Omental fat pad (tissue), 4 donors: Measurements from ENCODE around the gene PIANP. TPM values are rescaled to one million over a fixed set of nuclear protein-coding genes. Genes with fewer than 3 reads are reported as not detected.
A peak's percentile ranks its signal among the peaks of the same experiment; 100 is the strongest.

Experiments
- ATAC-seq: fragments of 150-250 bp; one replicate; pipeline ENCODE4 v1.9.1; 2016; ENCODE audit warnings: mild to moderate bottlenecking, moderate library complexity; ENCODE audit not compliant: low FRiP score
- DNase-seq: peaks from one replicate; pipeline ENCODE4 v3.0.0-alpha.2; 2019; ENCODE audit warnings: low spot score
- CTCF ChIP-seq, 3 donors: fragments of 450-650 bp; IDR thresholded peaks; one replicate each; pipeline ENCODE4 v1.5.1; 2016 to 2017; ENCODE audit warnings: antibody characterized with exemption in 3 of 3, mild to moderate bottlenecking in 3 of 3, moderate library complexity in 2 of 3
- total RNA-seq, 4 donors: library from RNA; depleted of rRNA; stranded (reverse); fragments of >200 nt; gene quantifications; one replicate each; pipeline ENCODE4 v1.1.0, GENCODE V29; 2016

Gene PIANP
- total RNA-seq, 4 donors from 2014 or later = not detected

DNA sequence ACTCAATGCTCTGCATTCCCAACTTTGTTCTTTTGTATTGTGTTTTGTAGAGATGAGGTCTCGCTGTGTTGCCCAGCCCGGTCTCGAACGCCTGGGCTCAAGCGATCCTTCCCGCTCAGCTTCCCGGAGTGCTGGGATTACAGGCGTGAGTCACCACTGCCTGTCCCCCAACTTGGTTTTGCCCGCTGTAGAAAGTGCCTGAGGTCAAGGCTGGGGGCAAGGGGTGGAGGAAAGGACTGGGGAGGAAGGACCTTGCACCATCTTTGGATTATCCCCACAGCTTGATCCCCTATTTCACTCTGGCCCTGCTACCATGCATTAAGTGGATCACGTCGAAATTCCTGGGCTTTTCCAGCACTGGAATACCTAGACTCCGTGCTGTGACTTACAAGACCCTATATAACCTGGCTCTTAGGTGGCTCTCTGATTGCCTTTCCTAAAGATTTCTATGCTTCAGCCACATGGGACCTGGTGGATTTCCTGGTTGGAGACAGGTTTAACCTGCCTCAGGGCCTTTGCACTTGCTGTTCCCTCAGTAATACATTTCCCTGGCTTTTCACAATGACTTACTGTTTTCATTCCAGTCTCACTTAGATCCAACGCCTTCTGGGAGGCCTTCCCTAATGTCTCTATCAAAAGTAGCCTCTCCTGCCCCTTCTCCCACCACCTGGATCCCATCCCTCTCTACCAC lies 608 bp upstream of the PIANP start:
- no peak for TF ChIP-seq CTCF (IDR thresholded peaks at IDR 0.05)
- DNase-seq (no peak), ATAC-seq (peak; percentile 18)

DNA sequence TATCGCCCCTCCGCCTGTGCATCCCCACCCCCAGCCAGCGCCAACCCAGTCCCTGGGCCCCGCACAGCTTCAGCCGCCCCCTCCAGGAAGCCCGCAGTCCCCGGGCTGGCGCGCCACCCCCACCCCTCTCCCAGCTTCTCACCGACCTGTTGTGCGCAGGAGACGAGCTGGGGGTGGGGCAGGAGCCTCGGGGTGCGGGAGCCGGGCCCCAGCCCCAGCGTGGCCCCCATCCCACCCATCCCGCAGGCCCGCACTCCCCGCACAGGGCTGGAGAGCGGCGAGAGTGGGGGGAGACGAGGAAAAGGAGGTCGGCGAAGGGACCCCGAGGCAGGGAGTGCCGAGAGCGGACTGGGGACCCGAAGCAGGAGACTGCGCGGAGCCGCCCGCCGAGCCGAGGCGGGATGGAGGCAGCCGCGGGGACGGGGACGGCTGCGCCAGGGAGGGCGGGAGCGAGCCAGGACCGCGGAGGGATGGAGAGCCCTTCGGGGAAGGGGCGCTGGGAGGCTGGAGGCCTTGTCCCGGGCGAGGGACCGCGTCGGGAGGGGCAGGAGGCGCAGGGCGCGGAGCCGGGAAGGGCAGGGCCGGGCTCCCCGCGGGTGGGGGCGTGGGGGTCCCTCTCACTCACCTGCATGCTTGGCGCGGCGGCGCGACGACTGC lies 498 bp downstream of the PIANP start:
- DNase-seq (no peak), ATAC-seq (peak; percentile 24)
- TF ChIP-seq CTCF (IDR thresholded peaks at IDR 0.05) = no peak

DNA sequence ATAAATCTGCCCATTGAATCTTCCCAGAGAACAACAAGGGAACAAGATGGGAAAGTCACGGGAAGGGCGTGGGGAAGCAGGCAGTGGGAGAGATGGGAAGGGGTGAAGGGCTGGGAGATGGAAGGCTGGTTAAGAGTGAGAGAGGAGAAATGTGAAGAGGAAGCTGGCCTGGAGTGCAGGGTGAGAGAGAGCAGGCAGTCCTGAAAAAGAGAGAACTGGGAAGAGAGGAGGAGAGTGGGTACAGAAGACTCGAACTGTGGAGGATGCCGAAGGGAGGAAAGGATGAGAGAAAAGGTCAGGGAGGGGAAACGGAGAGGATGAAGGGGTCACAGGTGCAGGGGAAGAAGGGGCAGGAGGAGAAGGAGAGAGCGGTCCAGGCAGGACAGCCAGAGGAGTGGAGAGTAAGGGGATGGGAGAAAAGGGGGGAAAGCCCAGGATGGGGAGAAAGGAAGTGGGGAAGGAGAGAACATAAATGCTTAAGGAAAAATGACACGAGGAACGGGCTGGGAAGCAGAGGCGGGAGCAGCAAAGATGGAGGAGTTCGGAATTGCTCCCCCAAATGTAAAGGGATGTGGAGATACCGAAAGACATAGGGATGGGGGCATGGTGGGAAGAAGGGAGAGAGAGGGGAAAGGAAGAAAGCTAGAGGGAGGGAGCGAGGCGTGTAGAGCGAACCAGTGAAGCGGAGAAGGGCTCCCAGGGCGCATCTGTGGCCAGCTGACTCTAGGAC lies 1.2 kb downstream of the PIANP start:
- DNase-seq (no peak), ATAC-seq (no peak)
- TF ChIP-seq CTCF (IDR thresholded peaks at IDR 0.05) = no peak

GRCh38 chr12:6698352-6699046 lies 2.1 kb downstream of the PIANP start:
- DNase-seq (no peak), ATAC-seq (no peak)
- TF ChIP-seq CTCF (IDR thresholded peaks at IDR 0.05) = no peak

- DNase-seq (no peak), ATAC-seq (no peak)
- TF ChIP-seq CTCF (IDR thresholded peaks at IDR 0.05) = no peak
Observed at GRCh38 chr12:6697584-6698351, 2.8 kb downstream of the PIANP start.
